GM12891 (cell line): ENCODE results near the gene ZDHHC8.

Source experiments
- POLR2A ChIP-seq: IDR thresholded peaks from 2 replicates; pipeline ENCODE4 v1.6.1; 2011; ENCODE audit warnings: low read depth, low read length, control low read depth
- TAF1 ChIP-seq: IDR thresholded peaks from 2 replicates; pipeline ENCODE4 v1.6.1; 2011; ENCODE audit warnings: low read depth, low read length, control low read depth

DNA sequence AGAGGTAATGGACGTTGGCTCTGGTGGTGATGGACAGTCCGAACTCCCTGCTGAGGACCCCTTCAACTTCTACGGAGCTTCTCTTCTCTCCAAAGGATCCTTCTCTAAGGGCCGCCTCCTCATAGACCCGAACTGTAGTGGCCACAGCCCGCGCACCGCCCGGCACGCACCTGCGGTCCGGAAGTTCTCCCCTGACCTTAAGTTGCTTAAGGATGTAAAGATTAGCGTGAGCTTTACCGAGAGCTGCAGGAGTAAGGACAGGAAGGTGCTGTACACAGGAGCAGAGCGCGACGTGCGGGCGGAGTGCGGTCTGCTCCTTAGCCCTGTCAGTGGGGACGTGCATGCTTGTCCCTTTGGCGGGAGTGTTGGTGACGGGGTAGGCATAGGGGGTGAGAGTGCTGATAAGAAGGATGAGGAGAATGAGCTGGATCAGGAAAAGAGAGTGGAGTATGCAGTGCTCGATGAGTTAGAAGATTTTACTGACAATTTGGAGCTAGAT, 45.5 kb upstream of the ZDHHC8 start:
- TF ChIP-seq POLR2A (no peak), TAF1 (no peak)
